Left lobe of liver (tissue), 2 donors: Measurements from ENCODE around the gene MPHOSPH6. TPM values are rescaled to one million over a fixed set of nuclear protein-coding genes. Genes with fewer than 3 reads are reported as not detected.
"Not testable (repeated sequence)": the region's sequence is repeated elsewhere in the genome, so short reads cannot be mapped to it uniquely, and the experiment has no call there.

ENCODE experiments used
- ATAC-seq: fragments of 200-7000 bp; cut with Tn5 transposase; one replicate; pipeline ENCODE4 v1.9.1; 2020; ENCODE audit warnings: mild to moderate bottlenecking, moderate library complexity
- DNase-seq: peaks from one replicate; pipeline ENCODE4 v3.0.0-alpha.2; 2020; ENCODE audit warnings: low spot score
- total RNA-seq: library from RNA; stranded (reverse); gene quantifications from one replicate; pipeline ENCODE4 v1.2.1, GENCODE V29; 2021
- donor health status: DM: no; HTN: no; CAD: no; lungs with moderate emphysema.
- donor health status: DM: no; HTN: yes; CAD: no.

The MPHOSPH6 gene
- total RNA-seq, result 7.1 TPM

DNA sequence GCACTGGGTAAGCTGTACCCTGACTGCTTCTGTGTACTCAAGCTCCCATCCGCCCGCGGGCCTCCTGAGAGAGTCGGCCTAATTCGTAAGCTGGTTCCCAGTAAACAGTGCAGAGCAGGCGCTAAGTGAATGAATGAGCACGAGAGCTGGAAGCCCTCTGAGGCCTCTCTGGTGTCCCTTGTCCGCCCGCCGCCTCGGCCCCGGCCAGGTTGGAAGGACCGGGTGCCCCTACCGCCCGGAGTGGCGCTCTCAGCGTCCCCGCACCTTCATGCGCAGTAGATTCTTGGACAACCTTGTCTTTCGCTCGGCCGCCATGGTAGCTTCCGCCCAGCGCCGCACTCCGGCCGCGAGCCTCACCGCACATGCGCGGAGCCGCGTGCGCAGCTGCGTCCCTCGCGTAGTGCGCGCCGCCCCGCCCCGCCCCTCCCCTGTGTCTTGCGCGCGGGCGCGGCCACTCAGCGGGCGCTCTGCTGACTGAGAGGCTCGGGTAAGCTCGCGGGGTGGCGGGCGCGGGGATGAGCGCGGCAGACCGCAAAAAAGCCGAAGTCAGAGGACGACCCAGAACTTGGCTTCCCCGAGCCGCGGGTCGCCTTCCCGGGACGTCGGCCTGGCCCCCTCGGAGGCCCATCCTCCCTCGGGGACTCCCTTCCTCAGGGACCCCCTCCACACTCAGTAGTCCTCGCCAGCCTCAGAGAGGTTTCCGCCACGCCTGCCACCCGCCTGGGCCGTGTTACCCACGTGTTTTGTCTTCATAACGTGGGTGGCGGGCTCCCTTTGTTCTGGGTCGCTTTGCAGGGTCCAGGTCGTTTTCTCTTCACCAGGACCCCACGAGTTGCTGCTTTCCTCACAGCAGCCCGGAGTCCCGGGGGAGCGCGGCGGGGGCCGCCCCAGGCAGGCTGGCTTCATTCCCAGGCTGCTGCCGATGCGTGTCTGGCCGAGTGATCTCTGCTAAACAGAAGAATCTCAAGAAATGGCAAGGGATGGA is at the start of gene MPHOSPH6:
Gene MPHOSPH6 (minus strand): TSS at position 364 of the 985 bp plus-strand sequence. CDS start 49 bp downstream, at position 315.
- peak; percentile 99 for ATAC-seq
- peak; percentile 93 for DNase-seq

DNA sequence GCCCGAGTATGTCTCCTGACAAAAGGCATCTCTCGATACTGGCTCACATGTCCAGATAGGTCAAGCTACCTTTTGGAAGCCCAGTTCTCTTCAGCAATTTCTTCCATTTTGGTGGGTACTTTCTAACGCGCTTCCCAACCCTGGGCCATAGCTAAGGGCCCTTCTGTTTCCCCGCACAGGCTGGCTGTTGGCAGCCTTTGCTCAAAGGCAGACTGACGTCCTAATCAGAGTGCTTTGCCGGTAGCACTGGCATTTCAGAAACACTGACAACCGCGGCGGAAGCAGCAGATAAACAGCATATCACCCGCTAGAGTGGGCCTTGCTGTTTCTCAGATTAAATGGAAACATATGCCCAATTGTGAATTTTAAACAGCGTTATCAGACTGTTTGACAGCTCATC is 49.3 kb upstream of the MPHOSPH6 start:
- DNase-seq (no peak), ATAC-seq (no peak)

- ATAC-seq, DNase-seq: not testable (repeated sequence)
Measured at GRCh38 chr16:82209314-82209713, 39.3 kb upstream of the MPHOSPH6 start.

DNA sequence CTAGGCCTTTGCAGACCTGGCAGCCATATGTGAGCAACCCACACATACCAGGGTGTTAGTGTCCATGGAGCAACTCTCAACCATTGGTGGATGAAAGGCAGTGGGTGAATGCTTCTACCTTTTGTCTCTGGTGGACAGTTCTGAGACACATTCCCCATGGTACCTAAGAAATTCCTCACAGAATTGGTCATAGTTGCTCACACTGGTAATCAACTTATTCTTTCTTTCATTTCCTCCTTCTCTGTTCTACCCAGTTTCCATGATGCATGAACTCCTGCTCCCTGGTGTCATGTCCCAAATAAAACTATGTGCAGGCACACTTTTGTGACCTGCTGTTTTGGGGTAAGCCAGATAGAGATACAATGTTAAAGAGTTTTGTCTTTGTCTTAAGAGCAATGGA is 33.2 kb upstream of the MPHOSPH6 start:
- ATAC-seq (no peak), DNase-seq (no peak)

- DNase-seq, result no peak
- ATAC-seq, result no peak
Measured at GRCh38 chr16:82201926-82202325, 31.9 kb upstream of the MPHOSPH6 start.

DNA sequence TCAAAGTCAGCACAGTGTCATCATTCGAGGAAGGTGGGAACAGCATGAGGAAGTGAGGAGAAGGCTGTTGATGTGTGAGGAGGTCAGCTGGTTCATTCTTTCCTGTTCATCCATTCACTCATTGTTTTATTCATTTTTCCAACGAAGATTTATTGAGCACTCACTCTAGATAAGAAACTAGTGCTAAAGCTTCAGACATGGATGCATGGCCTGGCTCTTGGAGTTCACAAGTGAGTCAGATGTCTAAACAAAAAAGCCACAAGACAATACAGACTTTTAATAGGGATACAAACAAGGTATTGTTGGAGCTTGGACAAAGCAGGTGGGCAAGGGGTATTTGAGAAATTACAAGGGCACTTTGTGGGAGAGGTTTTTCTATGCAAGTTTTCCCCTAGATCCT is 31.3 kb upstream of the MPHOSPH6 start:
- ATAC-seq (no peak), DNase-seq (no peak)

GRCh38 chr16:82199209-82199608 is 29.2 kb upstream of the MPHOSPH6 start:
- no peak for ATAC-seq
- no peak for DNase-seq

DNA sequence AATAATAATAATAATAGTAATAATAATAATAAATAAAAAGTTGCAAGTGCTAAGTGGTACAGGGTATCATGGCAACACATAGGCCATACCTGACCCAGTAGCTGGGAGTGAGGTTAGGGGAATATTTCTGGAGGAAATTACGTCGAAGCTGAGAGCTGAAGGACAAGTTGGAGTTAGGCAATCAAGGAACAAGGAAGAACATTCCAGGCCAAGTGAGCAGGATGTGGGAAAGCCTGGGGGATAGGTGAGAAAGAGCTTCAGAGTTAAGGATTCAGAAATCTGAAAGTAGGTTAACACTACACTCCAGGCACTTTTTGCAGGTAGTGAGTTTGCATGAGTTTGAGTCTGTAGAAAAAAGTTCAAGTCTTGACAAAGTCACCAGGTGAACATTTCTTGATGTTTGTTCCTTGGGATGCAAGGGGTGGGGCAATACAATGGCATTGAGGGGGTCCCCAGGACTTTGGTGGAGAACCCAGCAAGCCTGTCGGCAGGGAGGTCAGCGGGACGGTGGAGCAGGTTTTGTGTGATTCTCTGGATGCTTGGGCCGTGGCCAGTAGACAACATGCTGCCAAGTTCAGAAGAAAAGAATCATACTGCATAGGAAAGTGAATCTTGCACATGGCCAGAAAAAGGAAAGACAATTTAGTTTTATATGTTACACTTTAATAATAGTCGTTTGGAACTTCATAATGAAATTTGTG is 27.7 kb upstream of the MPHOSPH6 start:
- ATAC-seq, result no peak
- DNase-seq, result no peak

GRCh38 chr16:82195917-82196494 is 26.0 kb upstream of the MPHOSPH6 start:
- ATAC-seq (peak; percentile 73), DNase-seq (no peak)

GRCh38 chr16:82194086-82194485 is 24.1 kb upstream of the MPHOSPH6 start:
- DNase-seq (no peak), ATAC-seq (no peak)

- ATAC-seq (peak; percentile 27), DNase-seq (no peak)
Measured at GRCh38 chr16:82192665-82193064, 22.6 kb upstream of the MPHOSPH6 start.

DNA sequence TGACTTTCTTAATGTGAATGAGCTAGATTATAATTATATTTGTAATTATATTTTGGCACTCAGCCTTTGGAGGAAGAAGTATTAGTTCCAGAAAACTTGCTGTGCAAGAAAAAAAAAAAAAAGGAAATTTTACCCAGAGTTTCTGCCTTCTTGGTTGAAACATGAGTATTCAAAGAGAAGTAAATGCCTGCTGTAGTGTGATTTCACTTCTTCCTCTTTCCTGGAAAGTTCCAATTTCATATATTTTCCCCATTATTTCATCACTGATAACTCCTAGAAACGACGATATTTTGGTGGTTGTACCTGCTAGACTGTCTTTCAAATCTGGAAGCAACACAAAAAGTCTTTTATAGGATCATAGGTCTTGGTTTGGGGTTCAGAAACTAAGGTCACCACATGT is 20.4 kb upstream of the MPHOSPH6 start:
- DNase-seq, result no peak
- no peak for ATAC-seq

- no peak for ATAC-seq
- DNase-seq, result no peak
Measured at GRCh38 chr16:82187829-82188228, 17.8 kb upstream of the MPHOSPH6 start.

- ATAC-seq, result no peak
Measured at GRCh38 chr16:82185012-82185411, 15.0 kb upstream of the MPHOSPH6 start.

GRCh38 chr16:82184213-82184612 is 14.2 kb upstream of the MPHOSPH6 start:
- ATAC-seq (no peak), DNase-seq (no peak)

More at GRCh38 chr16:82185012-82185411, 15.0 kb upstream of the MPHOSPH6 start:
- no peak for DNase-seq

DNA sequence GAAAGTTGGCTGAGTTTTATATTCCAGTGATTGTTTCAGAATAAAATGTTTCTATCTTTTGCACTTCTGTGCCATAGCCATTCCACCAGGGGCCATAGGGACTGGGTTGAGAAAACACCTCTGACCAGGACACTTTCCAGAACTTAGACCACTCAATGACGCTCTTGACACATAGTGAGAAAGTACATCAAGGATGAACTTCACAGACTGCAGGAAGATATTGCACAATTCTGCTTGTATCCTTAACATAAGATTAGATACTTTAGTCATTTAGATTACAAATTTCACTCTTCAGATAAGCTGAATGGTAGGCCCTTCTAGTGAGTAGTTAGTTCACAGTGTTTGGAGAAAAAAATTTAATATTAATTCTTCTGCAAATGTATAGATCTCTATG is 13.0 kb upstream of the MPHOSPH6 start:
- DNase-seq (no peak), ATAC-seq (no peak)

GRCh38 chr16:82182266-82183003 is 12.4 kb upstream of the MPHOSPH6 start:
- ATAC-seq, result no peak
- DNase-seq, result no peak

DNA sequence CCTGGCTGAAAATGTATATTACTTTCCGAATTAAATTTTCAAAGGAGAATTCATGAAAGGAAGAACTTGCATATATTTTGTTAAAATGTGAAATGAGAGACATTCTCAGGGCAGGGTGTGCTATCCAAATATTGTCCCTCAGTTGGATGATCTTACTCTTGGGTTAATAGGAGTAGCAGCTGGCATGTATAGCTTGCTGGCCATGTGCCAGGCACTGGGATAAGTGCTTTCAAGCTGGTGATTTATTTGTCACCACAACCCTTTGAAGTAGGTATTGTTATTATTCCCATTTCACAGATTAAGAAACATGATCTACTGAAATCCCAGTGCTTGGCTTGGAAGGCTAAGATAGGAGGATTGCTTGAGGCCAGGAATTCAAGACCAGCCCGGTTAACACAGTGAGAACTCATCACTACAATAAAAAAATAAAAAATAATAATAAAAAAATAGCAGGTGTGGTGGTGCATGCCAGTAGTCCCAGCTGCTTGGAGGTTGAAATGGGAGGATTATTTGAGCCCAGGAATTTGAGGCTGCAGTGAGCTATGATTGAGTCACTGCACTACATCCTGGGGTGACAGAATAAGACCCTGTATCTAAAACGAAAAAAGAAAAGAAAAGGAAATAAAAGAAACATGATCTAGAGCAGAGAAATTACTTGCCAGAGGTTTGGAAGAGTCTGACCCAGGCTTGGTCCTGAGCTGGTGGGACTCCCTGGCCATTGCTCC is 11.6 kb upstream of the MPHOSPH6 start:
- no peak for ATAC-seq
- no peak for DNase-seq

- DNase-seq, result no peak
- ATAC-seq, result no peak
Measured at GRCh38 chr16:82178352-82178751, 8.3 kb upstream of the MPHOSPH6 start.

DNA sequence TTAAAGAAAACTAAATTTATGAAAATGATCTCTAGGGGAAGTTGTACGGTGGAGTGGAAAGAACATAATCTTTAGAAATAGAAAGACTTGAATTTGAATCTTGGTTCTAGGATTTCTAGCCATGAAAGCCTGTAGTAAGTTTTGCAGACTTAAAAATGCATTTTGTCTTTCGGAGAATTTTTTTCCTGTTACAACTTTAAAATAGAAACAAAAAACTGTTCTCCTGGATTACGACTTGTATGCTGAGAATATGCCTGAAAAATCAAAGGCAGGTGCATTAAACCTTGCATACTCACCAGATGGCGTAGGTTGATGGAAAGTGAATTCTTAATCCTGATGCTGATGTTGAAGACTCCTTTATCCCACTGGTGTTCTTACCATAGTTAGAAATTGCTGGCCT is 7.5 kb upstream of the MPHOSPH6 start:
- ATAC-seq (no peak), DNase-seq (no peak)
